ENCODE data around the gene RALBP1.
"Not testable (repeated sequence)": the region's sequence is repeated elsewhere in the genome, so short reads cannot be mapped to it uniquely, and the experiment has no call there.

The RALBP1 gene

DNA sequence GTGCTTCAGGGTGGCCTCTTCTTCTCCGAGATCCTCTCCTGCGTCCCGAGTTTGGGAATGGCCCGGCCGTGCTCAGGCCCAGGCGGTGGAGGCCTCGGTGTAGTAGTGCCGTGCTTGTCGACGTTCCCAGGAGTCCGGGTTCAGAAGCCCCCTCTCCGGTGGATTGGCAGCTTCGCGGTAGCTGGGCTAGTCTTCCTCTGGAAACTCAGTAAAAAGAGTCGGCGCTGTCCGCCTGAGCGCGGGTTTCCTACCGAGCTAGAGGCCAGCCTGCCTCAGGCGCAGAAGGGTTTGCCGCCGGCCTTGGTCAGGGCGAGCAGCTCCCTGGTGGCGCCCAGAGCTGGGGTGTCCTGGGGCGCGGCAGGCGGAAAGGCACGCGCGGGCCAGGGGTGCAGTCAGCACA lies 3.2 kb downstream of the RALBP1 start:
- no peak overlapping the region for H3K27ac ChIP-seq (ENCODE audit: poor library complexity, severe bottlenecking)
- H3K4me1 ChIP-seq (ENCODE audit: insufficient read depth, poor library complexity, severe bottlenecking): peaks cover 5% of the 10 kb centered on the region
- DNase-seq (ENCODE audit: low spot score) (no peak), ATAC-seq (ENCODE audit: low read depth) (no peak)
- no peaks in the 10 kb centered on the region for H3K9me3 ChIP-seq (ENCODE audit: severe bottlenecking)
- no peaks in the 10 kb centered on the region for H3K27me3 ChIP-seq (ENCODE audit: insufficient read depth, poor library complexity, severe bottlenecking)
- peaks cover 14% of the 10 kb centered on the region; the same call in 1 of the 2 replicates for H3K36me3 ChIP-seq (ENCODE audit: low read depth)
- no peak overlapping the region for H3K4me3 ChIP-seq (ENCODE audit: severe bottlenecking)
- TF ChIP-seq, protein P1, sequence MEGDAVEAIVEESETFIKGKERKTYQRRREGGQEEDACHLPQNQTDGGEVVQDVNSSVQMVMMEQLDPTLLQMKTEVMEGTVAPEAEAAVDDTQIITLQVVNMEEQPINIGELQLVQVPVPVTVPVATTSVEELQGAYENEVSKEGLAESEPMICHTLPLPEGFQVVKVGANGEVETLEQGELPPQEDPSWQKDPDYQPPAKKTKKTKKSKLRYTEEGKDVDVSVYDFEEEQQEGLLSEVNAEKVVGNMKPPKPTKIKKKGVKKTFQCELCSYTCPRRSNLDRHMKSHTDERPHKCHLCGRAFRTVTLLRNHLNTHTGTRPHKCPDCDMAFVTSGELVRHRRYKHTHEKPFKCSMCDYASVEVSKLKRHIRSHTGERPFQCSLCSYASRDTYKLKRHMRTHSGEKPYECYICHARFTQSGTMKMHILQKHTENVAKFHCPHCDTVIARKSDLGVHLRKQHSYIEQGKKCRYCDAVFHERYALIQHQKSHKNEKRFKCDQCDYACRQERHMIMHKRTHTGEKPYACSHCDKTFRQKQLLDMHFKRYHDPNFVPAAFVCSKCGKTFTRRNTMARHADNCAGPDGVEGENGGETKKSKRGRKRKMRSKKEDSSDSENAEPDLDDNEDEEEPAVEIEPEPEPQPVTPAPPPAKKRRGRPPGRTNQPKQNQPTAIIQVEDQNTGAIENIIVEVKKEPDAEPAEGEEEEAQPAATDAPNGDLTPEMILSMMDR (IDR thresholded peaks at IDR 0.05; ENCODE audit: poor library complexity, severe bottlenecking): no peak

DNA sequence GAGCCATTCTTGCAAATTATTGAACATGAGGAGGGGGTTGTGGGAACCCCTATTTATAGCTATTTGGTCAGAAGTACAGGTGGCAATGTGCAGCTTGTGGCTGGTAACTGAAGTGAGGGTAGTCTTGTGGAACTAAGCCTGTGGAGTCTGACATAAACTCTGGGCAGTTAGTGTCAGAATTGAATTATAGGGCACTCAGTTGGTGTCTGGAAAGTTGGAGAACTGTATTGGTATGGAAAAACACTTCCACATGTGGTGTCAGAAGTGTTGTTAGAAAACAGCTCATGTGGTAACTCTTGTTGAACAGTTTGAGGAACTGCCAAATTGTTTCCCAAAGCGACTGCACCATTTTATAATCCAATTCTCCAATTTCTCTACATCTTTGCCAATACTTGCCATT lies 7.5 kb downstream of the RALBP1 start:
- H3K27ac ChIP-seq (ENCODE audit: poor library complexity, severe bottlenecking): no peak overlapping the region
- ATAC-seq (ENCODE audit: low read depth) (no peak), DNase-seq (ENCODE audit: low spot score) (no peak)
- H3K27me3 ChIP-seq (ENCODE audit: insufficient read depth, poor library complexity, severe bottlenecking): no peaks in the 10 kb centered on the region
- H3K4me1 ChIP-seq (ENCODE audit: insufficient read depth, poor library complexity, severe bottlenecking): no peaks in the 10 kb centered on the region
- no peak overlapping the region for H3K4me3 ChIP-seq (ENCODE audit: severe bottlenecking)
- peaks cover 14% of the 10 kb centered on the region; the same call in 1 of the 2 replicates for H3K36me3 ChIP-seq (ENCODE audit: low read depth)
- TF ChIP-seq, protein P1 (IDR thresholded peaks at IDR 0.05; ENCODE audit: poor library complexity, severe bottlenecking): no peak
- no peaks in the 10 kb centered on the region for H3K9me3 ChIP-seq (ENCODE audit: severe bottlenecking)

DNA sequence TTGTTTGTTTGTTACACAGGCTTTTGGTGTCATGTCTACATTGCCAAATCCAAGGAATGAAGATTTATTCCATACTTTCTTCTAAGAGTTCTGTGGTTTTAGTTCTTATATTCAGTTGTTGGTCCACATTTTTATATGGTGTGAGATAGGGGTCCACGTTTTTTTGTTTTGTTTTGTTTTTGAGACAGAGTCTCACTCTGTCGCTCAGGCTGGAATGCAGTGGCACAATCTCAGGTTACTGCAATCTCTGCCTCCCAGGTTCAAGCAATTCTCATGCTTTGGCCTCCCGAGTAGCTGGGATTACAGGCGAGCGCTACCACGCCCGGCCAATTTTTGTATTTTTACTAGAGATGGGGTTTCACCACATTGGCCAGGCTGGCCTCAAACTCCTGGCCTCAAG lies 8.2 kb downstream of the RALBP1 start:
- no peaks in the 10 kb centered on the region for H3K9me3 ChIP-seq (ENCODE audit: severe bottlenecking)
- no peaks in the 10 kb centered on the region for H3K27me3 ChIP-seq (ENCODE audit: insufficient read depth, poor library complexity, severe bottlenecking)

GRCh38 chr18:9484856-9485255 lies 9.5 kb downstream of the RALBP1 start:
- ATAC-seq (ENCODE audit: low read depth); H3K4me1 ChIP-seq (ENCODE audit: insufficient read depth, poor library complexity, severe bottlenecking); H3K27ac ChIP-seq (ENCODE audit: poor library complexity, severe bottlenecking); DNase-seq (ENCODE audit: low spot score); H3K4me3 ChIP-seq (ENCODE audit: severe bottlenecking); H3K9me3 ChIP-seq (ENCODE audit: severe bottlenecking); H3K27me3 ChIP-seq (ENCODE audit: insufficient read depth, poor library complexity, severe bottlenecking): not testable (repeated sequence)
- H3K36me3 ChIP-seq (ENCODE audit: low read depth): peaks cover 11% of the 10 kb centered on the region

More for the DNA sequence above, 8.2 kb downstream of the RALBP1 start:
- Histone ChIP-seq H3K27ac (ENCODE audit: poor library complexity, severe bottlenecking) (no peak overlapping the region), H3K4me3 (ENCODE audit: severe bottlenecking) (no peak overlapping the region), H3K36me3 (ENCODE audit: low read depth) (peaks cover 11% of the 10 kb centered on the region; the same call in 1 of the 2 replicates), H3K4me1 (ENCODE audit: insufficient read depth, poor library complexity, severe bottlenecking) (no peaks in the 10 kb centered on the region)
- ATAC-seq (ENCODE audit: low read depth): no peak
- no peak for DNase-seq (ENCODE audit: low spot score)
- TF ChIP-seq, protein P1 (IDR thresholded peaks at IDR 0.05; ENCODE audit: poor library complexity, severe bottlenecking): no peak

- TF ChIP-seq, protein P1 (IDR thresholded peaks at IDR 0.05; ENCODE audit: poor library complexity, severe bottlenecking): no peak
- H3K4me1 ChIP-seq (ENCODE audit: insufficient read depth, poor library complexity, severe bottlenecking): no peaks in the 10 kb centered on the region
- no peak overlapping the region for H3K27ac ChIP-seq (ENCODE audit: poor library complexity, severe bottlenecking)
- ATAC-seq (ENCODE audit: low read depth): no peak
- H3K9me3 ChIP-seq (ENCODE audit: severe bottlenecking): no peaks in the 10 kb centered on the region
- H3K36me3 ChIP-seq (ENCODE audit: low read depth): no peaks in the 10 kb centered on the region; the same call in 1 of the 2 replicates
- no peak overlapping the region for H3K4me3 ChIP-seq (ENCODE audit: severe bottlenecking)
- DNase-seq (ENCODE audit: low spot score): no peak
- no peaks in the 10 kb centered on the region for H3K27me3 ChIP-seq (ENCODE audit: insufficient read depth, poor library complexity, severe bottlenecking)
Observed at GRCh38 chr18:9488538-9488937, 13.2 kb downstream of the RALBP1 start.
